Measurements from ENCODE around the gene ATP1A4. TPM values are rescaled to one million over a fixed set of nuclear protein-coding genes. Genes with fewer than 3 reads are reported as not detected.
"Not testable (repeated sequence)": the region's sequence is repeated elsewhere in the genome, so short reads cannot be mapped to it uniquely, and the experiment has no call there.

ATP1A4 gene
- total RNA-seq (under 1 TPM; 0.10 to 0.50 TPM), polyA plus RNA-seq (ENCODE audit: insufficient read length in 2 of 2) (1 to 10 TPM; 2.1 to 2.6 TPM)
- long read RNA-seq, donor 1 = 0 reads
- long read RNA-seq, donor 2 = 0 reads
- long read RNA-seq, donor 3 = 0 reads
- long read RNA-seq, donor 4, partial matches to known transcripts = 53 of 53 reads
- long read RNA-seq, donor 4, other reads (novel, unspliced or antisense) = 0 of 53 reads

GRCh38 chr1:160151303-160151702 lies at the start of gene ATP1A4:
TSS of gene ATP1A4 (plus strand) at chr1:160151603. CDS start at chr1:160152041, 438 bp downstream.
- 91% methylated on average over 6 of the region's 6 CpGs for WGBS (ENCODE audit: insufficient coverage)
- H3K27ac ChIP-seq (ENCODE audit: low read depth, low read length) = no peak within 1 kb of the TSS
- no peaks in the 10 kb centered on the region for H3K9me3 ChIP-seq (ENCODE audit: control insufficient read depth, insufficient read depth, low read length)
- no peak within 1 kb of the TSS for H3K4me3 ChIP-seq (ENCODE audit: low read depth, low read length)
- DNase-seq (ENCODE audit: low read depth in 4 of 6, low spot score in 6 of 6) = no peak
- H3K36me3 ChIP-seq (ENCODE audit: control insufficient read depth, insufficient read depth, low read length) = no peaks in the 10 kb centered on the region
- no peaks in the 10 kb centered on the region for H3K27me3 ChIP-seq (ENCODE audit: control insufficient read depth, insufficient read depth, low read length)
- H3K4me1 ChIP-seq (ENCODE audit: control insufficient read depth, insufficient read depth, low read length) = no peaks in the 10 kb centered on the region

DNA sequence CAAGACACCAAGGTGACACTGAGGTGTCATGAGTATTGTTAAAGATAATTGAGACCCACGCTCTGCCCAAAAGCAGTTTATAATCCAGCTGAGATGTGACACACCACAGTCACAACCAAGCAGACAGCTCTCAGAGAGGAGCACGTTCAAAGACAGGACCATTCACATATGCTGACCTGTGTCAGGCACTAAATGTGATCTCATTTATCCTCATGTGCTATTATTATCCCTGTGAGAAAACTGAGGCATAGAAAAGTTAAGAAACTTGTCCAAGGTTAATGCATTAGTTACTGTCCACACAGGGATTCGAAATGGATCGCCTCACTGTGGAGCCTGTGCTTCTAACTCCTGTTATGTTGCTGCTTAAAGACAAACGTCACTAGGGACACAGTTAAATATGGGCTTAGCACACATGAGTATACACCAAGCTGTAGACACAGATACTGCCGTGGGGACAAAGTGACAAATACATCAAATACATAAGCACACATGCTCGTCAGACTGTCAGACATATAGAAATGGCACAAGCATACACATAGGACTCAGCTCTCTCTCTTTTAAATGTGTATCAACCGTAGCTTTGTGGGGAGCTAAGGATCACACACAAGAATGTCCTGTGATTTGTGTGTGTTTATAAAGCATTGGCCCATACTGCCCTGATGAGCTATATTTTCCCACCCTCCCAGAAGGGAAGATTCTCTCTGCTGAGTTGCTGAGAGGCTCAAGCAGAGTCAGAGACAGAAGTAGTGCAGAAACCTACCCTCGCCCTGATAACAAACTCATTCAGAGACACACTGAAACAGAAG lies 49.5 kb upstream of the ATP1A4 start:
- Histone ChIP-seq H3K27ac (ENCODE audit: low read depth, low read length) (peak overlapping the region; percentile 93), H3K9me3 (ENCODE audit: control insufficient read depth, insufficient read depth, low read length) (no peaks in the 10 kb centered on the region), H3K4me1 (ENCODE audit: control insufficient read depth, insufficient read depth, low read length) (peaks cover 61% of the 10 kb centered on the region), H3K36me3 (ENCODE audit: control insufficient read depth, insufficient read depth, low read length) (no peaks in the 10 kb centered on the region), H3K4me3 (ENCODE audit: low read depth, low read length) (no peak overlapping the region), H3K27me3 (ENCODE audit: control insufficient read depth, insufficient read depth, low read length) (no peaks in the 10 kb centered on the region)
- WGBS (ENCODE audit: insufficient coverage) = 53% methylated on average over 5 of the region's 9 CpGs
- peak in 2 of 6 donors; percentile 36 to 60 for DNase-seq (ENCODE audit: low read depth in 4 of 6, low spot score in 6 of 6)

- H3K4me3 ChIP-seq (ENCODE audit: low read depth, low read length) = no peak overlapping the region
These were observed 47.6 kb upstream of the ATP1A4 start for GRCh38 chr1:160103658-160104408.

DNA sequence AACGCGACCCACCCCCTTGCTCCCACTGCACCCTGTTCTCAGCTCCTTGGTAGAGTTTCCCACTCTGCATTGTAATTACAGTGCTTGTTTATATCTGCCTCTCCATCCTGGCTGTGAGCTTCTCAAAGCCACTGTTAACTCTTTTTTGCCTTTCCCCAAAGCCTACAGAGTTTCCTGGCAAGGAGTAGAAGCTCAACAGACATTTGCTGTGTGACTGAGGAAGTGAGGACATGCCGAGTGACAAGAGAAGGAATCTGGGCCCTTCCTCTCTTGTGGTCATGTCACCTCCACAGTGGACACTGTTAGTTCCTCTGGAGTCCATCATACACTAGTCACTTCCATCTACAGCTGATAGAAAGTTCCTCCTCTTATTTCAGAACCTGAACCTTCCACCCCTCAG lies 46.9 kb upstream of the ATP1A4 start:
- DNase-seq (ENCODE audit: low read depth in 4 of 6, low spot score in 6 of 6) = peak in 1 of 6 donors; percentile 18
- Histone ChIP-seq H3K27me3 (ENCODE audit: control insufficient read depth, insufficient read depth, low read length) (no peaks in the 10 kb centered on the region), H3K27ac (ENCODE audit: low read depth, low read length) (peak overlapping the region; percentile 93), H3K36me3 (ENCODE audit: control insufficient read depth, insufficient read depth, low read length) (no peaks in the 10 kb centered on the region), H3K4me3 (ENCODE audit: low read depth, low read length) (no peak overlapping the region), H3K4me1 (ENCODE audit: control insufficient read depth, insufficient read depth, low read length) (peaks cover 54% of the 10 kb centered on the region), H3K9me3 (ENCODE audit: control insufficient read depth, insufficient read depth, low read length) (no peaks in the 10 kb centered on the region)
- 22% methylated on average over 3 of the region's 3 CpGs for WGBS (ENCODE audit: insufficient coverage)

More at GRCh38 chr1:160103658-160104408, 47.6 kb upstream of the ATP1A4 start:
- WGBS (ENCODE audit: insufficient coverage) = no CpG with 5 or more reads among the region's 6 CpGs
- peak in 2 of 6 donors; percentile 18 to 84 for DNase-seq (ENCODE audit: low read depth in 4 of 6, low spot score in 6 of 6)
- peaks cover 52% of the 10 kb centered on the region for H3K4me1 ChIP-seq (ENCODE audit: control insufficient read depth, insufficient read depth, low read length)
- peak overlapping the region; percentile 93 for H3K27ac ChIP-seq (ENCODE audit: low read depth, low read length)
- H3K9me3 ChIP-seq (ENCODE audit: control insufficient read depth, insufficient read depth, low read length) = no peaks in the 10 kb centered on the region
- H3K27me3 ChIP-seq (ENCODE audit: control insufficient read depth, insufficient read depth, low read length) = no peaks in the 10 kb centered on the region
- no peaks in the 10 kb centered on the region for H3K36me3 ChIP-seq (ENCODE audit: control insufficient read depth, insufficient read depth, low read length)

- Histone ChIP-seq H3K4me3 (ENCODE audit: low read depth, low read length) (no peak overlapping the region), H3K27ac (ENCODE audit: low read depth, low read length) (peak overlapping the region; percentile 93), H3K36me3 (ENCODE audit: control insufficient read depth, insufficient read depth, low read length) (no peaks in the 10 kb centered on the region), H3K4me1 (ENCODE audit: control insufficient read depth, insufficient read depth, low read length) (peaks cover 60% of the 10 kb centered on the region), H3K9me3 (ENCODE audit: control insufficient read depth, insufficient read depth, low read length) (no peaks in the 10 kb centered on the region), H3K27me3 (ENCODE audit: control insufficient read depth, insufficient read depth, low read length) (no peaks in the 10 kb centered on the region)
- WGBS (ENCODE audit: insufficient coverage) = 80% methylated on average over 2 of the region's 5 CpGs
- no peak for DNase-seq (ENCODE audit: low read depth in 4 of 6, low spot score in 6 of 6)
These were observed 46.2 kb upstream of the ATP1A4 start for GRCh38 chr1:160105155-160105554.

GRCh38 chr1:160107512-160107911 lies 43.9 kb upstream of the ATP1A4 start:
- WGBS (ENCODE audit: insufficient coverage) = no CpG with 5 or more reads among the region's 1 CpG
- no peaks in the 10 kb centered on the region for H3K9me3 ChIP-seq (ENCODE audit: control insufficient read depth, insufficient read depth, low read length)
- DNase-seq (ENCODE audit: low read depth in 4 of 6, low spot score in 6 of 6) = no peak
- peaks cover 65% of the 10 kb centered on the region for H3K4me1 ChIP-seq (ENCODE audit: control insufficient read depth, insufficient read depth, low read length)
- no peaks in the 10 kb centered on the region for H3K27me3 ChIP-seq (ENCODE audit: control insufficient read depth, insufficient read depth, low read length)
- H3K4me3 ChIP-seq (ENCODE audit: low read depth, low read length) = no peak overlapping the region
- no peak overlapping the region for H3K27ac ChIP-seq (ENCODE audit: low read depth, low read length)
- no peaks in the 10 kb centered on the region for H3K36me3 ChIP-seq (ENCODE audit: control insufficient read depth, insufficient read depth, low read length)

DNA sequence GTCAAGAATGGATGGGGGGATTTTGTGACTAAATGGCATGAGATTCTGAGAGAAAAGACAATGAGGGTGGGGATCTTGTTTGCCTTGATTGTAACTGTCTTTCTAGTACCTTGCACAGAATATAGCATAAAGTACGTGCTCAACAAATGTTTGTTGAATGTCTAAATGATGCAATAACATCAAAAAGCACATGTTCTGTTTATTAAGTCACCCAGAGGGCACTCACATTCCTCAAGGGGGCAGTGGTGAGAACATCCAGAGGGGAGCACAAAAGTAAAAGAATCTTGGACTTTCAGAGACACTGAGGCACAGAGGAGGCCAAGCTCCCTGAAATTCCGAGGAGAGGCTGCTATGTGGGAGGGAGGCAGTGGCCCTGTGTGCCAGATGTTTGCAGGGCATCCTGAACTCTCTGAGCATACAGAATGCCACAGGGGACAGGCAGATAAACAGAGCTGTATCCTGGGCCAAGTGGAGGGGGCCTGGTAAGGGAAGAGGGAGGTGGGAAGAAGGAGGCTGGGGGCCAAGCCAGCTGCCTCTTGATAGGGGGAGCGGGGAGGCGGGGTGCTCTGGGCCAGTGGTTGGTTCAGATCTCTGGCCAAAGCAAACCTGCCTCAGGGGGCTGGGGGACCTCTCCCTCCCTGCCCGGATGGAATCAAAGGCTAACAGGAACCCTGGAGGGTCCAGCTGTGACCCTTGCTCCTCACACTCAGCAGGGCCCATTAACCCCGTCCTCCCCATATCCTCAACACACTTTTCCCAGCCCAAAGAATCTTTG lies 42.3 kb upstream of the ATP1A4 start:
- peak overlapping the region; percentile 80 for H3K27ac ChIP-seq (ENCODE audit: low read depth, low read length)
- WGBS (ENCODE audit: insufficient coverage) = 11% methylated on average over 5 of the region's 6 CpGs

GRCh38 chr1:160109686-160110085 lies 41.7 kb upstream of the ATP1A4 start:
- no peak overlapping the region for H3K4me3 ChIP-seq (ENCODE audit: low read depth, low read length)
- H3K27me3 ChIP-seq (ENCODE audit: control insufficient read depth, insufficient read depth, low read length) = no peaks in the 10 kb centered on the region
- H3K36me3 ChIP-seq (ENCODE audit: control insufficient read depth, insufficient read depth, low read length) = no peaks in the 10 kb centered on the region
- H3K27ac ChIP-seq (ENCODE audit: low read depth, low read length) = peak overlapping the region; percentile 80
- DNase-seq (ENCODE audit: low read depth in 4 of 6, low spot score in 6 of 6) = no peak
- 100% methylated on average over 1 of the region's 4 CpGs for WGBS (ENCODE audit: insufficient coverage)
- no peaks in the 10 kb centered on the region for H3K9me3 ChIP-seq (ENCODE audit: control insufficient read depth, insufficient read depth, low read length)
- peaks cover 67% of the 10 kb centered on the region for H3K4me1 ChIP-seq (ENCODE audit: control insufficient read depth, insufficient read depth, low read length)

More for the DNA sequence above, 42.3 kb upstream of the ATP1A4 start:
- Histone ChIP-seq H3K4me3 (ENCODE audit: low read depth, low read length) (no peak overlapping the region), H3K4me1 (ENCODE audit: control insufficient read depth, insufficient read depth, low read length) (peaks cover 67% of the 10 kb centered on the region), H3K27me3 (ENCODE audit: control insufficient read depth, insufficient read depth, low read length) (no peaks in the 10 kb centered on the region), H3K36me3 (ENCODE audit: control insufficient read depth, insufficient read depth, low read length) (no peaks in the 10 kb centered on the region), H3K9me3 (ENCODE audit: control insufficient read depth, insufficient read depth, low read length) (no peaks in the 10 kb centered on the region)
- peak in 2 of 6 donors; percentile 56 to 84 for DNase-seq (ENCODE audit: low read depth in 4 of 6, low spot score in 6 of 6)

DNA sequence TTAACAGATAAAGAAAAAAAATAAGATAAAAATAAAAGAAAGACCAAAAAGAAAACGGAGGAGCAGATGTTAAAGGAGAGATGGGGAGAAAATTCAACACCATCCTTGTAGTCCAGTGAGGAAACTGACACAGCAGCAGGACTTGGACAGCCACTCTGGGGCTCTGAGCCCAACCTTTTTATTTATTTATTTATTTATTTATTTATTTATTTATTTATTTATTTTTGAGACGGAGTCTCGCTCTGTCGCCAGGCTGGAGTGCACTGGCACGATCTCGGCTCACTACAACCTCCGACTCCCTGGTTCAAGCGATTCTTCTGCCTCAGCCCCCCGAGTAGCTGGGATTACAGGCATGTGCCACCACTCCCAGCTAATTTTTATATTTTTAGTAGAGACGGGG lies 39.9 kb upstream of the ATP1A4 start:
- not testable (repeated sequence) for H3K9me3 ChIP-seq (ENCODE audit: control insufficient read depth, insufficient read depth, low read length); H3K36me3 ChIP-seq (ENCODE audit: control insufficient read depth, insufficient read depth, low read length); H3K27me3 ChIP-seq (ENCODE audit: control insufficient read depth, insufficient read depth, low read length); DNase-seq (ENCODE audit: low read depth in 4 of 6, low spot score in 6 of 6); H3K4me3 ChIP-seq (ENCODE audit: low read depth, low read length)
- peaks cover 74% of the 10 kb centered on the region for H3K4me1 ChIP-seq (ENCODE audit: control insufficient read depth, insufficient read depth, low read length)
- peak overlapping the region; percentile 15 for H3K27ac ChIP-seq (ENCODE audit: low read depth, low read length)
- 93% methylated on average over 3 of the region's 10 CpGs for WGBS (ENCODE audit: insufficient coverage)

Measured in spinal cord (tissue), 10 donors.